OCI-LY7 (cell line): ENCODE results near the gene MEIG1.
"Not testable (repeated sequence)": the region's sequence is repeated elsewhere in the genome, so short reads cannot be mapped to it uniquely, and the experiment has no call there.

ENCODE experiments used
- EZH2phosphoT487 ChIP-seq: fragments of 200-600 bp; sonication (generic); IDR thresholded peaks from 2 replicates; pipeline ENCODE4 v1.6.1; 2018; ENCODE audit warnings: low read depth, borderline replicate concordance, mild to moderate bottlenecking, mixed run types, antibody characterized with exemption, low read length, moderate library complexity, mixed read lengths
- TF ChIP-seq, protein P1 (sequence below): fragments of 200-600 bp; sonication (generic); conservative IDR thresholded peaks from 2 replicates; pipeline ENCODE4 v1.5.1; 2014; ENCODE audit warnings: mild to moderate bottlenecking, antibody characterized with exemption, low read length, moderate library complexity, mixed read lengths

DNA sequence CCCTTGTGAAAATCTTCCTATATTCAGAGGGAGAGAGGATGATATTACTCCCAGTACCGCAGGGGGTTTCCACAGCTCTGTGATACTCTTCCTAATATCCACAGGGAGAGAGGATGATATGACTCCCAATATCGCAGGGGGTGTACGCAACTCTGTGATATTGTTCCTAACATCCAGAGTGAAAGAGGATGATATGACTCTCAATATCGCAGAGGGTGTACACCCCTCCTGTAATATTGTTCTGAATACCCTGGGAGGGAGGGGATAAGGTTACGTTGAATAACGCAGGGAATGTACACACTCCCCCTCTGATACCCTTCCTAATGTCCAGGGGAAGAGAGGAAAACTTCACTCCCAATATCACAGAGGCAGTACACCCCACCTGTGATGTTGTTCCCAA is 30.4 kb downstream of the MEIG1 start:
- TF ChIP-seq, protein P1, sequence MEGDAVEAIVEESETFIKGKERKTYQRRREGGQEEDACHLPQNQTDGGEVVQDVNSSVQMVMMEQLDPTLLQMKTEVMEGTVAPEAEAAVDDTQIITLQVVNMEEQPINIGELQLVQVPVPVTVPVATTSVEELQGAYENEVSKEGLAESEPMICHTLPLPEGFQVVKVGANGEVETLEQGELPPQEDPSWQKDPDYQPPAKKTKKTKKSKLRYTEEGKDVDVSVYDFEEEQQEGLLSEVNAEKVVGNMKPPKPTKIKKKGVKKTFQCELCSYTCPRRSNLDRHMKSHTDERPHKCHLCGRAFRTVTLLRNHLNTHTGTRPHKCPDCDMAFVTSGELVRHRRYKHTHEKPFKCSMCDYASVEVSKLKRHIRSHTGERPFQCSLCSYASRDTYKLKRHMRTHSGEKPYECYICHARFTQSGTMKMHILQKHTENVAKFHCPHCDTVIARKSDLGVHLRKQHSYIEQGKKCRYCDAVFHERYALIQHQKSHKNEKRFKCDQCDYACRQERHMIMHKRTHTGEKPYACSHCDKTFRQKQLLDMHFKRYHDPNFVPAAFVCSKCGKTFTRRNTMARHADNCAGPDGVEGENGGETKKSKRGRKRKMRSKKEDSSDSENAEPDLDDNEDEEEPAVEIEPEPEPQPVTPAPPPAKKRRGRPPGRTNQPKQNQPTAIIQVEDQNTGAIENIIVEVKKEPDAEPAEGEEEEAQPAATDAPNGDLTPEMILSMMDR, result not testable (repeated sequence)
- TF ChIP-seq EZH2phosphoT487, result not testable (repeated sequence)
